Calu3 (cell line): ENCODE measurements around the gene DCP1A. TPM values are rescaled to one million over a fixed set of nuclear protein-coding genes. Genes with fewer than 3 reads are reported as not detected.

Experiments used
- BruUV-seq: library from RNA; stranded (reverse); fragments of 400-500 nt; replicated peaks from 2 replicates; lab custom pipeline; 2021; lab: Mats Ljungman, UMichigan
- CTCF ChIA-PET: fragments of 300-600 bp; sonication (Branson Sonifier 250); formaldehyde crosslinking; loops from one replicate; lab custom pipeline; 2022; ENCODE audit warnings: antibody characterized with exemption; lab: Charles Lee
- DNase-seq: peaks from one replicate; pipeline ENCODE4 v3.0.0; 2022
- H3K27ac Mint-ChIP-seq: one replicate; pipeline ENCODE4 v1.8.0; 2022; ENCODE audit warnings: mixed read lengths; ENCODE audit not compliant: unreplicated experiment
- H3K27me3 Mint-ChIP-seq: one replicate; pipeline ENCODE4 v1.8.0; 2022; ENCODE audit warnings: mixed read lengths; ENCODE audit not compliant: unreplicated experiment
- H3K36me3 Mint-ChIP-seq: one replicate; pipeline ENCODE4 v1.8.0; 2022; ENCODE audit warnings: mild to moderate bottlenecking, moderate library complexity, mixed read lengths; ENCODE audit not compliant: insufficient read depth, unreplicated experiment
- H3K4me1 Mint-ChIP-seq: one replicate; pipeline ENCODE4 v1.8.0; 2022; ENCODE audit warnings: mild to moderate bottlenecking, low read depth, mixed read lengths; ENCODE audit not compliant: unreplicated experiment
- H3K4me3 Mint-ChIP-seq: one replicate; pipeline ENCODE4 v1.8.0; 2022; ENCODE audit warnings: mild to moderate bottlenecking, low read depth, moderate library complexity, mixed read lengths; ENCODE audit not compliant: unreplicated experiment
- H3K9me3 Mint-ChIP-seq: one replicate; pipeline ENCODE4 v1.8.0; 2022; ENCODE audit warnings: low read depth, mixed read lengths; ENCODE audit not compliant: unreplicated experiment
- CTCF ChIP-seq: fragments of 200-600 bp; IDR thresholded peaks from one replicate; pipeline ENCODE4 v1.8.0; 2022; ENCODE audit warnings: antibody characterized with exemption; ENCODE audit not compliant: unreplicated experiment
- intact Hi-C: fragments of 100-400 bp; cut with micrococcal nuclease; formaldehyde crosslinking; loops from one replicate; pipeline ENCODE4 v1.10.0; 2022; ENCODE audit not compliant: unreplicated experiment
- total RNA-seq: library from RNA; stranded (reverse); gene quantifications from 2 replicates; pipeline ENCODE4 v1.2.3, GENCODE V29; 2022

Gene DCP1A
- total RNA-seq, 1 experiment from 2014 or later, result 27.4 TPM

- no peaks in the 10 kb centered on the region for H3K9me3 Mint-ChIP-seq
- H3K27me3 Mint-ChIP-seq, result no peaks in the 10 kb centered on the region
- H3K27ac Mint-ChIP-seq, result no peak overlapping the region
- H3K4me1 Mint-ChIP-seq, result peaks cover 3% of the 10 kb centered on the region
- intact Hi-C loops, result no loop called here
- no TSS peak for BruUV-seq
- no peak for TF ChIP-seq CTCF
- no peak for DNase-seq
- peaks cover 4% of the 10 kb centered on the region for H3K36me3 Mint-ChIP-seq
- CTCF ChIA-PET, result interaction anchor here (1.1 kb wide), 1 partner anchor 10 kb away, joined by 3 read pairs; the partner anchor contains the start of gene DCP1A
- H3K4me3 Mint-ChIP-seq, result no peak overlapping the region
Measured at GRCh38 chr3:53337167-53337940, 10.0 kb downstream of the DCP1A start.

GRCh38 chr3:53334742-53335141, 12.6 kb downstream of the DCP1A start:
- intact Hi-C loops, result no loop called here
- BruUV-seq, result no TSS peak
- TF ChIP-seq CTCF, result no peak
- Mint-ChIP-seq H3K9me3 (no peaks in the 10 kb centered on the region), H3K4me3 (no peak overlapping the region), H3K27me3 (no peaks in the 10 kb centered on the region), H3K4me1 (no peaks in the 10 kb centered on the region), H3K27ac (no peak overlapping the region), H3K36me3 (peaks cover 4% of the 10 kb centered on the region)
- DNase-seq, result no peak
- CTCF ChIA-PET, result no interaction called here

GRCh38 chr3:53331871-53332270, 15.5 kb downstream of the DCP1A start:
- H3K4me1 Mint-ChIP-seq, result no peaks in the 10 kb centered on the region
- CTCF ChIA-PET, result no interaction called here
- intact Hi-C loops, result no loop called here
- H3K4me3 Mint-ChIP-seq, result no peak overlapping the region
- H3K36me3 Mint-ChIP-seq, result peaks cover 9% of the 10 kb centered on the region
- no peak for DNase-seq
- no peaks in the 10 kb centered on the region for H3K9me3 Mint-ChIP-seq
- no TSS peak for BruUV-seq
- no peak for TF ChIP-seq CTCF
- H3K27me3 Mint-ChIP-seq, result no peaks in the 10 kb centered on the region
- no peak overlapping the region for H3K27ac Mint-ChIP-seq

GRCh38 chr3:53329897-53330296, 17.4 kb downstream of the DCP1A start:
- intact Hi-C loops, result no loop called here
- no peak overlapping the region for H3K27ac Mint-ChIP-seq
- no peak for TF ChIP-seq CTCF
- DNase-seq, result no peak
- no peak overlapping the region for H3K4me3 Mint-ChIP-seq
- CTCF ChIA-PET, result interaction anchor here (0.6 kb wide), 1 partner anchor 429 kb away, joined by 4 read pairs; no protein-coding TSS in a partner anchor
- BruUV-seq, result no TSS peak
- H3K9me3 Mint-ChIP-seq, result no peaks in the 10 kb centered on the region
- H3K36me3 Mint-ChIP-seq, result peaks cover 10% of the 10 kb centered on the region
- no peaks in the 10 kb centered on the region for H3K27me3 Mint-ChIP-seq
- no peaks in the 10 kb centered on the region for H3K4me1 Mint-ChIP-seq
